ENCODE data around the gene WDR77.
A peak's percentile ranks its signal among the peaks of the same experiment; 100 is the strongest.

Gene WDR77

DNA sequence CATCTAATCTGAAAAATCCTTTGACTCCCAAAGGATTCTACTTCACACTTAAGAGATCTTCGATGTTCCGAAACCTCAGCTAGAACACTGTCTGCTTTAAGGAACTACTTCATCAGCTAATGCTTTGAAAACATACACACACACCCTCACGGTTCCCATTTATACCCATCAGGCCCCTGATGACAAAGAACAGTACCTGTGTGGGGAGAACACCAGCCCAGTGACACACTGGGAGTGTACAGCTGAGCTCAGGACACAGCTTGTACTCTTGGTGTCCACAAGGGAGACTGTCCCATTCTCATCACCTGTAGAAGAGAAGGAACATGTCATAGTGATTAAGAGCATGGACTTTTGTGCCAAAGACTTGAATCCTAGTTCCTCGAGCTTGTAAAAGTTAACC is 6.6 kb downstream of the WDR77 start:
- Histone ChIP-seq H4K20me1 (ENCODE audit: insufficient read depth, low read length, poor library complexity, severe bottlenecking) (peaks cover 3% of the 10 kb centered on the region), H3K27me3 (ENCODE audit: insufficient read depth, low read length, poor library complexity, severe bottlenecking) (no peaks in the 10 kb centered on the region), H3K4me2 (ENCODE audit: low read depth, low read length, poor library complexity, severe bottlenecking) (no peak overlapping the region), H3K9me3 (ENCODE audit: insufficient read depth, low read depth, low read length) (no peaks in the 10 kb centered on the region), H3K4me1 (ENCODE audit: insufficient read depth, low read length, poor library complexity, severe bottlenecking) (peaks cover 30% of the 10 kb centered on the region), H3K79me2 (ENCODE audit: insufficient read depth, low read length) (peaks cover 21% of the 10 kb centered on the region), H3K9ac (ENCODE audit: low read depth, low read length, poor library complexity, severe bottlenecking) (no peak overlapping the region), H3K4me3 (ENCODE audit: low read length, poor library complexity, severe bottlenecking) (no peak overlapping the region), H3K9me2 (replicated peaks; ENCODE audit: low read depth, low read length) (no peaks in the 10 kb centered on the region), H3F3A (ENCODE audit: low read depth) (no peaks in the 10 kb centered on the region), H3K36me3 (ENCODE audit: insufficient read depth, low read length) (peaks cover 63% of the 10 kb centered on the region; the same call in 1 of the 2 replicates), H2AFZ (ENCODE audit: low read length) (no peak overlapping the region)
- TF ChIP-seq EZH2phosphoT487 (IDR thresholded peaks at IDR 0.05; ENCODE audit: borderline replicate concordance) = no peak
- TF ChIP-seq, protein P1, sequence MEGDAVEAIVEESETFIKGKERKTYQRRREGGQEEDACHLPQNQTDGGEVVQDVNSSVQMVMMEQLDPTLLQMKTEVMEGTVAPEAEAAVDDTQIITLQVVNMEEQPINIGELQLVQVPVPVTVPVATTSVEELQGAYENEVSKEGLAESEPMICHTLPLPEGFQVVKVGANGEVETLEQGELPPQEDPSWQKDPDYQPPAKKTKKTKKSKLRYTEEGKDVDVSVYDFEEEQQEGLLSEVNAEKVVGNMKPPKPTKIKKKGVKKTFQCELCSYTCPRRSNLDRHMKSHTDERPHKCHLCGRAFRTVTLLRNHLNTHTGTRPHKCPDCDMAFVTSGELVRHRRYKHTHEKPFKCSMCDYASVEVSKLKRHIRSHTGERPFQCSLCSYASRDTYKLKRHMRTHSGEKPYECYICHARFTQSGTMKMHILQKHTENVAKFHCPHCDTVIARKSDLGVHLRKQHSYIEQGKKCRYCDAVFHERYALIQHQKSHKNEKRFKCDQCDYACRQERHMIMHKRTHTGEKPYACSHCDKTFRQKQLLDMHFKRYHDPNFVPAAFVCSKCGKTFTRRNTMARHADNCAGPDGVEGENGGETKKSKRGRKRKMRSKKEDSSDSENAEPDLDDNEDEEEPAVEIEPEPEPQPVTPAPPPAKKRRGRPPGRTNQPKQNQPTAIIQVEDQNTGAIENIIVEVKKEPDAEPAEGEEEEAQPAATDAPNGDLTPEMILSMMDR (conservative IDR thresholded peaks at IDR 0.05; ENCODE audit: low read length) = no peak

DNA sequence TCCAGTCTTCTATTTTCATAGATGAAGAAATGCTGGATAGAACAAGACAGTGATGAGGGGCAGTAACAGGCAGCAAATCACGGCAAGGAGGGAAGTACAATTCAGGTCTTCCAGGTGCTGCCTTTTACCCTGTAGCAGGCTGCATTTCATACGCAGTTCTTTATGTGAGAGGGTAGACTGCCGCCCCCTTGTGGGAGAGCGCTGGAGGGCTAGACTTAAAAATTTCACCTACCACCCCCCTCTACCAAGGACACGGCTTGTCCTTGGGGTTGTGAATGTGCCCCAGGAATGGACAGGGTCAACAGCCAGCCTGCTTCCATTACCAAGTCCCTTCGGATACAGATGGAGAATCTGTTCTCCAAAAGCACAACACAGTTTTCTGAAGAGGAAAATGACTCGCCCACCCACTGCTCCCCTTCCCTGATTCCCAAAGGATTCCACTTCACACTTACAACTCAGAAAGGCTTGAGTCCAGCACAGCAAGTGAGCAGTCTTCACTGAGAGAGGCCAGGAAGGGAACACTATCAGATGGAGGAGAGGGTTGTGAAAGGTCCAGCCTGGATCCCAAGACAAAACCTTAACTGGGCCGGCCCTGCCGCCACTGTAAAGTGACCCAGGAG is 7.4 kb downstream of the WDR77 start:
- H3K9me2 ChIP-seq (replicated peaks; ENCODE audit: low read depth, low read length) = no peaks in the 10 kb centered on the region
- no peaks in the 10 kb centered on the region for H3K27me3 ChIP-seq (ENCODE audit: insufficient read depth, low read length, poor library complexity, severe bottlenecking)
- no peak overlapping the region for H3K9ac ChIP-seq (ENCODE audit: low read depth, low read length, poor library complexity, severe bottlenecking)
- TF ChIP-seq EZH2phosphoT487 (IDR thresholded peaks at IDR 0.05; ENCODE audit: borderline replicate concordance) = no peak
- TF ChIP-seq, protein P1 (conservative IDR thresholded peaks at IDR 0.05; ENCODE audit: low read length) = peak; percentile 80
- no peak overlapping the region for H3K4me3 ChIP-seq (ENCODE audit: low read length, poor library complexity, severe bottlenecking)
- H2AFZ ChIP-seq (ENCODE audit: low read length) = no peak overlapping the region
- H3K4me2 ChIP-seq (ENCODE audit: low read depth, low read length, poor library complexity, severe bottlenecking) = no peak overlapping the region
- H3K4me1 ChIP-seq (ENCODE audit: insufficient read depth, low read length, poor library complexity, severe bottlenecking) = peaks cover 22% of the 10 kb centered on the region
- peaks cover 13% of the 10 kb centered on the region for H3K79me2 ChIP-seq (ENCODE audit: insufficient read depth, low read length)
- no peaks in the 10 kb centered on the region for H4K20me1 ChIP-seq (ENCODE audit: insufficient read depth, low read length, poor library complexity, severe bottlenecking)
- H3K9me3 ChIP-seq (ENCODE audit: insufficient read depth, low read depth, low read length) = no peaks in the 10 kb centered on the region
- peaks cover 65% of the 10 kb centered on the region; the same call in 1 of the 2 replicates for H3K36me3 ChIP-seq (ENCODE audit: insufficient read depth, low read length)
- no peaks in the 10 kb centered on the region for H3F3A ChIP-seq (ENCODE audit: low read depth)

DNA sequence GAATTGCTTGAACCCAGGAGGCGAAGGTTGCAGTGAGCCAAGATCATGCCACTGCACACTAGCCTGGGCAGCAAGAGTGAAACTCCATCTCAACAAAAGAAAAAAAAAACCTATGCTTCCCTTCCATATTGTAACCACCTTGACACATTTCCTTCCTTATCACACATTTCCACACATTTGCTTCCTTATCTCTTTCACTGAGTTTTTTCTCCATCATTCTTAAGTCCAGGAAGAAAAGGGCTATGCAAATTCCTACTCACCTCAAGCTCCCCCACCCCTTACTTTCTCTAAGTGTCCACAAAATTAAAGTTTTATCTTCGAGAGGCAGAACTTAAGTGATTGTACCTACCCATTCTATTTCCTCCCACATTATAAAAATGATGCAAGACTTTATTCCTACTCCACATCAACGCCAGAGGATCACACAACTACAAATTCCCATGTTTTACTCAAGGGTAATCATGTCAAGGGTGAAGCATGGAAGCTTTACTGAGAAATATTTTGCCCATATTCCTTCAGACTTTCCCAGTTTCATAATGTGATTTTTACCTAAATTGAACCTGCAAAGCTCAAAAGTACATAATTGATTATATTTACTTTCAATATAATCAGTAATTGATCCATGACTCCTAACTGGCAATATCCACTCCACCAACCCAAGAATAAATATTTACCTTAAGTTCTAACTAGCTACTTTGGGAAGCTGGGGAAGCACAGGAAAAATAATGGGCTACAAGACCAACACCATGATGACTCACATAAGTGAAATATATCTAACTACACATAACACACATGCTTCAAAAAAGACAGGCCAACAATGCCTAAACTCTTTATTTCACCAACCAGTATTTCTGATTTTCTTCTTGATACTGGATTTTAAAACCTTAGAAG is 9.3 kb downstream of the WDR77 start:
- Histone ChIP-seq H3K4me3 (ENCODE audit: low read length, poor library complexity, severe bottlenecking) (no peak overlapping the region), H3K79me2 (ENCODE audit: insufficient read depth, low read length) (no peaks in the 10 kb centered on the region), H4K20me1 (ENCODE audit: insufficient read depth, low read length, poor library complexity, severe bottlenecking) (no peaks in the 10 kb centered on the region), H2AFZ (ENCODE audit: low read length) (no peak overlapping the region), H3K36me3 (ENCODE audit: insufficient read depth, low read length) (peaks cover 62% of the 10 kb centered on the region; the same call in 1 of the 2 replicates), H3K9me2 (replicated peaks; ENCODE audit: low read depth, low read length) (no peaks in the 10 kb centered on the region), H3K9ac (ENCODE audit: low read depth, low read length, poor library complexity, severe bottlenecking) (no peak overlapping the region), H3K9me3 (ENCODE audit: insufficient read depth, low read depth, low read length) (no peaks in the 10 kb centered on the region), H3K27me3 (ENCODE audit: insufficient read depth, low read length, poor library complexity, severe bottlenecking) (no peaks in the 10 kb centered on the region), H3F3A (ENCODE audit: low read depth) (no peaks in the 10 kb centered on the region), H3K4me1 (ENCODE audit: insufficient read depth, low read length, poor library complexity, severe bottlenecking) (peaks cover 3% of the 10 kb centered on the region), H3K4me2 (ENCODE audit: low read depth, low read length, poor library complexity, severe bottlenecking) (no peak overlapping the region)
- TF ChIP-seq EZH2phosphoT487 (IDR thresholded peaks at IDR 0.05; ENCODE audit: borderline replicate concordance) = no peak
- TF ChIP-seq, protein P1 (conservative IDR thresholded peaks at IDR 0.05; ENCODE audit: low read length) = no peak
